ENCODE data around the gene TMEM217.

TMEM217 gene

DNA sequence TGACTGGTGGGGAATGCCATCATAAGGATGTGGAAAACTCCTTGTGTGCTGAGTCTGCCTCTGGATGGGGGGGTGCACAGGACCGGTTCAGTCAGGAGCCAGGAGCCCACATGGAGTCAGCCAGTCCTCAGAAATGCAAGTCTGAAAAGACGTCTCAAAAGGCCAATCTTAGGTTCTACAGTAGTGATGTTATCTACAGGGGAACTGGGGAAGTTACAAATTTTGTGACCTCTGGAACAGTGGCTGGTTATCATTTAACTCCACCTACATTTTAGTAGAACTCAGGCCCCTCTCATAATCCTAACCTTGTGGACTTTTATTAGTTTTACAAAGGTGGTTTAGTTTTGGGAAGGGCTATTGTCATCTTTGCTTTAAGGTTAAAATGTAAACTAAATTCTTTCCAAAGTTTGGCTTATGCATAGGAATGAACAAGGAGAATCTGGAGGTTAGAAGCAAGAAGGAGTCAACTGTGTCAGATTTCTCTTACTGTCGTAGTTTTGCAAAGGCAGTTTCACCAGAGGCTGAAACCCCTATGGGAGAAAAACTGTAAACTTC is 14.1 kb downstream of the TMEM217 start:
- TF ChIP-seq, protein P1, sequence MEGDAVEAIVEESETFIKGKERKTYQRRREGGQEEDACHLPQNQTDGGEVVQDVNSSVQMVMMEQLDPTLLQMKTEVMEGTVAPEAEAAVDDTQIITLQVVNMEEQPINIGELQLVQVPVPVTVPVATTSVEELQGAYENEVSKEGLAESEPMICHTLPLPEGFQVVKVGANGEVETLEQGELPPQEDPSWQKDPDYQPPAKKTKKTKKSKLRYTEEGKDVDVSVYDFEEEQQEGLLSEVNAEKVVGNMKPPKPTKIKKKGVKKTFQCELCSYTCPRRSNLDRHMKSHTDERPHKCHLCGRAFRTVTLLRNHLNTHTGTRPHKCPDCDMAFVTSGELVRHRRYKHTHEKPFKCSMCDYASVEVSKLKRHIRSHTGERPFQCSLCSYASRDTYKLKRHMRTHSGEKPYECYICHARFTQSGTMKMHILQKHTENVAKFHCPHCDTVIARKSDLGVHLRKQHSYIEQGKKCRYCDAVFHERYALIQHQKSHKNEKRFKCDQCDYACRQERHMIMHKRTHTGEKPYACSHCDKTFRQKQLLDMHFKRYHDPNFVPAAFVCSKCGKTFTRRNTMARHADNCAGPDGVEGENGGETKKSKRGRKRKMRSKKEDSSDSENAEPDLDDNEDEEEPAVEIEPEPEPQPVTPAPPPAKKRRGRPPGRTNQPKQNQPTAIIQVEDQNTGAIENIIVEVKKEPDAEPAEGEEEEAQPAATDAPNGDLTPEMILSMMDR (IDR thresholded peaks at IDR 0.05; ENCODE audit: insufficient read depth, missing control alignments): no peak
- FAIRE-seq: no peak

DNA sequence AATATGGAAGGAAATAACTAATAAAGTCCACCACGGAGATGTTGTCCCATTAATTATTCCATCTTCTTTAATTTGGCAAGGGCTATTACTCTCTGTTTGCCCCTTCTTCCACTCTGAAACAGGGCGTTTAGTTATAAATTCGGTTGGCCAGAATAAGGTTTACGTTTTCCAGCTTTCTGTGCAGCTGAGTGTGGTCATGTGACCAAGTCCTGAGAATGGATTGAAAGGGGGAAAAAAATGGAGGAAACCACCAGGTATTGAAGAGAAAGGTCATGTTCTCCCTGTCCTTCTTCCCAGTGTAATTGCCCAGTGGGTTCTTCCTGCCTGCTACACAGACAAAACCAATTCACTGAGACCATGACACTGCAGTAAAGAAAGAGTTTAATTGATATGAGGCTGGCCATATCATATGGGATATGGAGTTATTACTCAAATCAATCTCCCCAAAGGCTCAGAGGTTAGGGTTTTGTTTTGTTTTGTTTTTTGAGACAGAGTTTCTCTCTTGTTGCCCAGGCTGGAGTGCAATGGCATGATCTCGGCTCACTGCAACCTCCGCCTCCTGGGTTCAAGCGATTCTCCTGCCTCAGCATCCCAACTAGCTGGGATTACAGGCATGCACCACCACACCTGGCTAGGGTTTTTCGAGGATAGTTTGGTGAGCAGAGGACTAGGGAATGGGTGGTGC is 14.7 kb downstream of the TMEM217 start:
- DNase-seq (ENCODE audit: insufficient read length, low spot score) (no peak), FAIRE-seq (no peak)
- TF ChIP-seq, protein P1 (IDR thresholded peaks at IDR 0.05; ENCODE audit: insufficient read depth, missing control alignments): no peak

More for the DNA sequence above, 14.1 kb downstream of the TMEM217 start:
- no peak for DNase-seq (ENCODE audit: insufficient read length, low spot score)

DNA sequence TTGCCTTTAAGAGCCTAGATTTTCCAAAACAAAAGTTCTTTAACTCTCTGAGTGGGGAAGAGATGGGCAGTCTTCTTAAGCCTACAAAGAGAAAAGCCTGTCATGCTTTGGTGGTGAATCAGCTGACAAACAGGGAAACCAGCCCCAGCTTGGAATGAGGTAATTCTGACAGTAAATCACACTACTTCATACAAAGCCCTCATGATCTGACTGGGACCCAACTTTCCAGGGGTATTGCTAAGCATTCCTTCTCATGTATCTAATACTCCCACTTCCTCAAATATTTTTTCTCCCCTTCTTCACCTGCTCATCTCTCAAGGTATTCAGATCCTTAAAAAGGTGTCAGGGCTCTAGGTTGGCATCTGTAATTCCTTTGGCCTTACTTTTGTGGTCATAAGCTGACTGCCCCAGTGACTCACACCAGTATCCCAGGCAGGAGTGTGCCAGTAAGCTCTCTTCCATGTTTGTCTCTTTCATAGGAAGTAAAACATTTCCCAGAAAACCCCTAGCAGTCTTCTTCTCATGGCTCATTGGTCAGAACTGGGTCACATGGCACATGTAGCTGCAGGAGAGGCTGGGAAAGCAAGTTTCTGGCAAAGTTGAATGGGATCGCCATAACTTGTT is 15.4 kb downstream of the TMEM217 start:
- FAIRE-seq (no peak), DNase-seq (ENCODE audit: insufficient read length, low spot score) (no peak)
- TF ChIP-seq, protein P1 (IDR thresholded peaks at IDR 0.05; ENCODE audit: insufficient read depth, missing control alignments): no peak

DNA sequence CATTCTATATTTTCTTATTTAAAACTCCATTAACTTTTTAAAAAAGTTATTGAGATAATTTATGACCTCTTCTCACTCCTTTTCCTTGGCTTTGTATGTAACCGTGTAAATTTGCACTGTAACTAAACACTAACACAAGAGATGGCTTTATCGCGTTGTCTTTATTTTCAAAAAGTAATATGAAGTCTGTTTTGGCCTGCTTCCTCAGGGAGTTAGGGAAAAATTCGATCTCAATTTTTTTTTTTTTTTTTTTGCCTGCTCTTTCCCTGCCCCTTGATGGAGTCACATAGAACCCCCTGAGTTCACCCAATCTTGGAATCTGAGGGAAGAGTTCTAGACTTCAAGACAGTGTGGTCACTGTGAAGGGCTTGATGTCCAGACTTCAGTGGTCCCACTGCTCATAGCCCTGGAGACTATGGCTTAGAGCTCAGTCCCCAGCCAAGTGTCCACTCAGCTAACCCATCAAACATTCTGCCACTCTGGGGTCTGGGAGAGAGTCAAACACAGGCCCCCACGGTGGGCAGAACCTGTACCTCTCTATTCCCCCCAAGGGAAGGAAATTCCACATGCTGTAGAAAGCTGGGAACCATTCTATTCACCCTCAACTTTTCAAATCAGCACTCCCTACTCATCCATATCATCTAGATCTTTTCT is 16.0 kb downstream of the TMEM217 start:
- TF ChIP-seq, protein P1 (IDR thresholded peaks at IDR 0.05; ENCODE audit: insufficient read depth, missing control alignments): no peak
- no peak for DNase-seq (ENCODE audit: insufficient read length, low spot score)
- no peak for FAIRE-seq

DNA sequence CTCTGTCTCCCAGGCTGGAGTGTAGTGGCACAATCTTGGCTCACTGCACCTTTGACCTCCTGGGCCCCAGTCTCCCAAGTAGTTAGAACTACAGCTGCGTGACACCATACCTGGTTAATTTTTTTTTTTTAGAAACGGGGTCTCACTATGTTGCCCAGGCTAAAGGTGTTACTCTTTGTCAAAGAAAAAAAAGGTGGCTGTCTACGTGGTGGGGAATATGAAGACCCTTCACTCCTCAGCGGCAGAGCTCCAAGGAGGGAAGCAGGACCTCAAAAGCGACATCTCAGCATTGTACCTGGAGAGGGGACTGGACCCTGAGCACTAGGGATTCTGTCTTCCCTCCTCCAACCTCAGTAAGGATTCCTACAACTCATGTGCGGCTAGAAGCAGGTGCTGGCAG is 16.8 kb downstream of the TMEM217 start:
- DNase-seq (ENCODE audit: insufficient read length, low spot score) (no peak), FAIRE-seq (no peak)
- TF ChIP-seq, protein P1 (IDR thresholded peaks at IDR 0.05; ENCODE audit: insufficient read depth, missing control alignments): no peak

DNA sequence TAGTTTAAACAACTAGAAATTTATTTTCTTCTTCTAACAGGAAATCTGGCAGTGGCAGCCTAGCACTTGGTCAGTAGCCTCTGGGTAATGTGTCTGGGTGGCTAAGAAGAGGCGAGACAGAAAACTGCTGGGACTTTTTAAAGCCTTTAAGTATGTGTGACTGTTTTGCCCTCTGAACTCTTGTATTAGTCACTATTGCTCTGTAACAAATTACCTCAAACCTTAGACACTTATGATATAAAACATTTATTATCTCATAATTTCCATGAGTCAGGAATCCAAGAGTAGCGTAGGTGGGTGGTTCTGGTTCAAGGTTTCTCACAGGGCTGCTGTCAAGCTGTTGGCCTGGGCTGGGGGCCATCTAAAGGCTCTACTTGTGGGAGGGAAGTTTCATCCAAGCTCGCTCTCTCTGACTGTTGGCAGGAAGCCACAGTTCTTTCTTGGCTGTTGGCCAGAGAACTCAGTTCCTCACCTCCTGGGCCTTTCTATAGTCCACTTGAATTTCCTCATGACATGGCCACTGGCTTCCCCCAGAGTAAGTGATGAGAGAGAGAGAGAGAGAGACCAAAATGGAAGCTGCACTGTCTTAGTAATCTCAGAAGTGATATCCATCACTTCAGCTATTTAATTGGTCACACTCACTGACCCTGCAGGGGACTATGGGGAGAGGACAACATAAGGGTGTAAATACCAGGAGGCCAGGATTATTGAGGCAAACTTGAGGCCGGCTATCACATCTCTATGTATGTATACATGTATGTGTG is 17.8 kb downstream of the TMEM217 start:
- TF ChIP-seq, protein P1 (IDR thresholded peaks at IDR 0.05; ENCODE audit: insufficient read depth, missing control alignments): no peak
- FAIRE-seq: no peak
- no peak for DNase-seq (ENCODE audit: insufficient read length, low spot score)
